C4-2B (cell line): Measurements from ENCODE around the gene FNDC3B.

Experiments
- CTCF ChIP-seq: fragments of 450-650 bp; conservative IDR thresholded peaks from 2 replicates; pipeline ENCODE4 v1.5.1; 2017; ENCODE audit warnings: mild to moderate bottlenecking
- ZFX ChIP-seq: fragments of 450-650 bp; IDR thresholded peaks from 2 replicates; pipeline ENCODE4 v1.6.1; 2017

- TF ChIP-seq CTCF (no peak), ZFX (no peak)
Observed at GRCh38 chr3:172152874-172153273, 113.5 kb downstream of the FNDC3B start.
